SKM-1 (cell line): ENCODE measurements around the gene POU2F3.

Source experiments
- DNase-seq: peaks from one replicate; lab custom pipeline; 2025; ENCODE audit not compliant: unreplicated experiment; lab: John Stamatoyannopoulos, UW

Gene POU2F3

DNA sequence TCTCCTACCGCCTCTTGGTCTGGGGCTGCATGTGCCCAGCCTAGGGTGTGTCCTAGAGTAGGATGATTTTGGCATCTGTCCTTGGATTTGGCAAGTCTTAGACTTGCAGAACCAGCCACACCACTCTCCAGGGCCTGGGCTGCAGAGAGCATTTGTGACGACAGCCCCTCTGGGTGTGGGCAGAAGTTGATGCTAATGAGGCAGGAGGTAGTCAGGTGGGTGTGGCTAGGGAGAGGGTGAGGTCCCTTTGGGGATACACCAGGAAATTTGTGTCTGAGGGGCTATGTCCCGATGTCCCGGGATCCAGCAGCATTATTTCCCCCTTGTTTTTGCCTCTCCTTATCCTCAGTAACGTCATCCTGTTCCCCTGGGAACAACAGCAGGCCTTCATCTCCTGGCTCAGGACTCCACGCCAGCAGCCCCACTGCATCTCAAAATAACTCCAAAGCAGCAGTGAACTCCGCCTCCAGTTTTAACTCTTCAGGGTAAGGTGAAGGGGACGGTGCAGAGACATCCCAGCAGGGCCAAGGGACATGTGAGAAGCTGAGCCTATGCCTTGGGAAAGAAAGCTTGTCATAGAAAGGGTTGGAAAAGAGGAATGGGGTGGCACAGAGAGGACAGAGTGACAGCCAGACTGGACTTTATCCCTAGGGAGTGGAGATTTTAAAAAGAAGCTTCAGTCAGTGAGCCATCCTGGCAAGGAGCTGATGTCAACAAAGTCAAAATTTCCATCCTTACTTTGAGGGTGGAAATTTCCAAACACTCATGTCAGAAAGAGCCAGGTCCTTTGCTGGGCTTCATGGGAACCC lies 77.1 kb downstream of the POU2F3 start:
- no peak for DNase-seq

DNA sequence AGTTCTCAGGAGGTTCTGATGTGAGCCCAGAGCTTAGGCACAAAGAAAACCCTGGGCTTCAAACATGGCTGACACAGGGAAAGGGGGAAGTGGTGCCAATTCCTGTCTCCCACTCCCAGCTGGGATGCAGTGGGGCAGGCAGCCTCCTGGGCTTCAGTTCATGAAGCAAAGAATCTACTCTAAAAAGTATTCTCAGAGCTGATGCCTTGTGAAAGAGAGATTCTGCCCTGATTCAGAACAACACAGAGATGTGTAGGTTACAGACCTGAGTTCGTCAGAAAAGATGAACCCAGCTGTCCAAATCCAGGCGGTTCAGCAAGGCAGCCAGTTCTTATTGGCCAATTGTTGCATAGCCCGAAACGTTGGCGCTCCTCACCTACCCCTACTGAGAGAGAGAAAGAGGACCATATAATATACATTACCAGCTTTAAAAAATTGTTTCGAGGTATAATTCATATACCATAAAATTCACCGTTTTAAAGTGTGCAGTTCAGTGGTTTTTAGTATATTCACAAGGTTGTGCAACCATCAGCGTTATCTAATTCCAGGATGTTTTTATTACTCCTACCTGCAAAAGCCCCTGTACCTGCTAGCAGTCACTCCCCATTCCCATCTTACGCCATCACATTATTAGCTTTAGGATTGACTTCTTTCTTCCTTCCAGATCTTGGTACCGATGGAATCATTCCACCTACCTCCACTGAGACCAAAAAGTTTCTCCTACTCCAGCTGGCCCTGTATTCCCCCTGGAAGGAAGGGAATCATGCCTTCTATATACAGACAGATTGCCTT lies 77.9 kb downstream of the POU2F3 start:
- DNase-seq, result no peak

DNA sequence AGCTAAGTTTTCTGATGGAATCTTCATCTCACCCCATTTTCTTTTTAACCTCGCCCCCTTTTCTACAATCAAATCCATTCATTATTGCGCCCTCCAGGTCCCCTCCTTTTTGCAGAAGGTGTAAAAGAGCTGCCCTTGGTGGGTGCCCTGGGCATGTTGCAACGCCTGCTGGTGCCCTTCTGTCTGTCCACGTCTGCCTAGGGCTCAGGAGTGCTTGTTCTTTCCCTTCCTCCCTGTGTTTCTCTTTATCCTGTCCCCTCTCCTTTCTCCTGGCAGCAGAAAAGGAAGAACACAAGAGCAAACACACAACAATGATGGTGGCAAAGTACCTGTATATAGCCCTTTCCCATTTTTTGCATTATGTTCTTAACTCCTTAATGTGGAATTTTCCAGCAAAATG lies 79.0 kb downstream of the POU2F3 start:
- no peak for DNase-seq

DNA sequence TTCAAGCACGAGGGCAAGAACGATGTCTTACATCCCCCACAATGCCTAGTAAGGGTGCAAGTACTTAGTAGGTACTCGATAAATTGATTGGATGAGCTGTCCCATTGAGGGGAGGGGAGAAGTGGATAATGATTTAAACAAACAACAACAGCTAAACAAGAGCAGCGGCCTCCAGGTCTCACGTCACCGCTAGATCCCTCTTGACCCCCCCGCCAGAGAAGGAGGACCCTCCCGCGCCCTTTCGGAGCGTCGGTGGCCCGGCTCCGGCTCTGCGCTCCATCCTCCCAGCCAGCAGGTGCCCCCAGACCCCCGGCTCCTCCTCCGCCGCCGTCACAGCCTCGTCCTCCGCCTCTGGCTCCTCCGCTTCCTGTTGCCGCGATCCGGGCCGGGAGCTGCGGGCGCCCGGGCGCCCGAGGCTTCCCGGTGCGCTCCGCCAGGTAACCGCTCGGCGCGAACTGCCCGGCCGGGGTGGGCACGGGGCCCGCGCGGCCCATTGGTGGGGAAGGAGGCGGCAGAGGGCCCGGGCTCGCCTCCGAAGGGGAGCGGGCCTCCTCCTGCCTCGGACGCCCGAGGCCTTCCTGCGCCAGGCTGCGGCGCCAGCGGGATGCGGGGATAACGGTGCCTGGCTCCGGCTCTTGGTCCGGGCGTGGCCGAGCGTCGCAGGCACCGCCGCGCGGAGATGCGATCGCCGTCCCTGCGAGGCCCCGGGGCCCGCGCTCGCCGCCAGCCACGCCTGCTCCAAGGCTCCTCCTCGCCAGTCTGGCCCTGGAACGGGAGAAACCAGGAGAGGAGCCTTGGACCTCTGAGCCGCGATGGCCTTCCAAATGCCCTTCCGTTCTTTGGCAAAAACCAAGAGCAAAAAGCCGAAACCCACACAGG lies 85.2 kb downstream of the POU2F3 start, which contains the start of gene TLCD5:
Gene TLCD5 (plus strand): TSS at position 368 of the 879 bp plus-strand sequence. CDS start 2,143 bp downstream, outside the sequence.
- DNase-seq, result no peak

DNA sequence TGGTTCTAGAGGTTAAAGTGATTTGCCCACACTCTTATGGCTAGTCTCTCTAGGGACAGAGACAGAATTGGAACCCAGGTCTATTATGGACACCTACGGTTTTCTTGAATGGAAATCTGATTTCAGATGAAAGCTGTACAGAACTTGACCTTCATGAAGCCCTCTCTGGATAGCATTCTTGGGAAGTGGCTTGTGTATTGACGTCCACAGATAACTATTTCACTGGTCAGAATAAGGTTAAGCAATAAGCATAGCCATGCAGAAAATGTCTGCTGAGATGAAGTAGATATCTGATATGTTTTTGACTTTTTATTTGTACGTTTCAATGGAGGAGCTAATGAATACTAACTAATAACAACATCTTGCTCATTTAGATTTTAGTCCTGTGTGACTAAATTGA lies 86.3 kb downstream of the POU2F3 start:
- DNase-seq, result no peak

DNA sequence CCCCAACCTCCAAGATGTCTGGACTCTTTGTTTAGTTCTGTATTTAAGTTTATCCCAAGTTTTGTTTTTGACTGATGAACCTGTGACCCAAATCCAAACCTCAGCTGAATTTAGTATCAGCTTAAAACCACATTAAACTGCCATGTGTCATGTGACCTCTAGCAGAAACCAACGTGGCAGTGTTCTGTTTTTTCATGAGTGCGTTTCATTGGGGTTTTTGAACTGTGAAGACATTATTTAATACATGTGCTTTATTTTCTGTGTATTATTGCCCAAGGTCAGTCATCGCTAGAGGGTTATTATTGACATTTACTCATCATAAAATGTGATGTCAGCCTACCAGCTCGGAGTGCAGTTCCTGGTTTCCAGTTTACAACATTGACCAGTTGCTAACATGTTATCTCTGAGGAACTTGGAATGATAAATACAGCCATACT lies 86.9 kb downstream of the POU2F3 start:
- no peak for DNase-seq

DNA sequence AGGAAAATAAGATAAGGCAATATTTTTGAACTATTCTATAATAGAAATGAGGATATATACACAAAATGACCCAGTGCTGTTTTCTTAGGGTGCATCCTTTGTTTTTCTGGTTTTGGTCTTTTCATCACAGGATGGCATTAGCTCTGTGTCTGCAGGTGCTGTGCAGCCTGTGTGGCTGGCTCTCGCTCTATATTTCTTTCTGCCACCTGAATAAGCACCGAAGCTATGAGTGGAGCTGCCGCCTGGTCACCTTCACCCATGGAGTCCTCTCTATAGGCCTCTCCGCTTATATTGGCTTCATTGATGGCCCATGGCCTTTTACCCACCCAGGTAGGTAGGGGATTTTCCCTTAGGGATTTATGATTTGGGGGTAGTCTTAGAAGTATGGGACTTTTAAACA lies 87.4 kb downstream of the POU2F3 start:
- DNase-seq, result no peak

DNA sequence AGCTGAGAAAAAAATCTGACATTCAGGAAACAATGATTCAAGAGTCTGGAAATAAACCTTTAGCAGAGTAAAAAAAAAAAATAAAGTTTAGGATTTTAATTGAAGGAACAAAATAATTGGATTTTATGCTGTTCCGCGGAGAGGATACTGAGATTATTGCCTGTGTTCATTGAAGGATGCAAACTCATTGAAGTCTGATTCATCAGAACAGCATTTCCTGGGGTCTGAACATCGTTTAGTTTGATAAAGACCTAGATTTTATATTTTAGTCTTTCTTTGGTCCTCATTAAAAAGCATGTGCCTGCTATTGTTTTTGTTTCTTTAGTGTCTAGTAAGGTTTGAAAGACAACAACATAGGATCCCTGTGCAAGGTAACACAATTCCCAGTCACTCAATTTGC lies 89.6 kb downstream of the POU2F3 start:
- DNase-seq, result no peak

DNA sequence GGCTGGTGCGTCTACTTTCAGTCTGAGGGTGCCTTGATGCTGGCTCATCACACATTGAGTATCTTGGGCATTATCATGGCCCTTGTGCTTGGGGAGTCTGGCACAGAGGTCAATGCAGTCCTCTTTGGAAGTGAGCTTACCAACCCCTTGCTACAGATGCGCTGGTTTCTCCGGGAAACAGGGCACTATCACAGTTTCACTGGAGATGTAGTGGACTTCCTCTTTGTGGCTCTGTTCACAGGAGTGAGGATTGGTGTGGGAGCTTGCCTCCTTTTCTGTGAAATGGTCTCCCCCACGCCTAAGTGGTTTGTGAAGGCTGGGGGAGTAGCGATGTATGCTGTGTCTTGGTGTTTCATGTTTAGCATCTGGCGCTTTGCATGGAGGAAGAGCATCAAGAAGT lies 90.1 kb downstream of the POU2F3 start:
- no peak for DNase-seq

DNA sequence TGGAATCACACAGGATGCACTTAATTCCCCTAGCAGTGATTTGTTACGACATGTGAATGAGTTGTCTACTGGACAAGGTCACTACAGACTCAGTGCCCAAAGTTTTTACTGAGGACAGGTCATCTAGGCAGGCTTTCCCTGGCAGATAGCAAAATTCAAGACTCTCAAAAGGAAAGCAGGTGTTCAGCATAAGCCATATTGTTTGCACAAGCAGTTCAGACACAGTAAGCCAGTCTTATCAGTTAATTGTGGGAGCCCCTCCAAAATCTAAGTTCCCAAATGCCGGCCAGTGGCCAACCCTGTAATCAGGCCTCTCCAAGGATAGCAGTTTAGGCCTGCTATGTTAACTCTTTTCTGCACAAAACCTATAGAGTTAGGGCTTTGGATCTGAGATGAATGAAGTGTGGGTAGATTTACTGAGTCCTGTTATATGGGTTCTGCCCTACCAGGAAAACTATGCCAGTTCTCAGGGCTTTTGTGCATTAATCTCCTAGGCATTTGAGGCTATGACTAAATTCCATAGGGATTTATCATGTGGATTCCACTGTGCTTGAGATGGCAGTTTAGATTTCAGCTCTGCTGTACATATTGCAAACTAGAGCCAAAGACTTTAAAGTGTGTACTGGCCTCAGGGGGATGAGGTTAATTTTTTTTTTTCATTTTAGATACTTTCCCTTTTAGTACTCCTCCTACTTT lies 91.5 kb downstream of the POU2F3 start:
- DNase-seq, result no peak

DNA sequence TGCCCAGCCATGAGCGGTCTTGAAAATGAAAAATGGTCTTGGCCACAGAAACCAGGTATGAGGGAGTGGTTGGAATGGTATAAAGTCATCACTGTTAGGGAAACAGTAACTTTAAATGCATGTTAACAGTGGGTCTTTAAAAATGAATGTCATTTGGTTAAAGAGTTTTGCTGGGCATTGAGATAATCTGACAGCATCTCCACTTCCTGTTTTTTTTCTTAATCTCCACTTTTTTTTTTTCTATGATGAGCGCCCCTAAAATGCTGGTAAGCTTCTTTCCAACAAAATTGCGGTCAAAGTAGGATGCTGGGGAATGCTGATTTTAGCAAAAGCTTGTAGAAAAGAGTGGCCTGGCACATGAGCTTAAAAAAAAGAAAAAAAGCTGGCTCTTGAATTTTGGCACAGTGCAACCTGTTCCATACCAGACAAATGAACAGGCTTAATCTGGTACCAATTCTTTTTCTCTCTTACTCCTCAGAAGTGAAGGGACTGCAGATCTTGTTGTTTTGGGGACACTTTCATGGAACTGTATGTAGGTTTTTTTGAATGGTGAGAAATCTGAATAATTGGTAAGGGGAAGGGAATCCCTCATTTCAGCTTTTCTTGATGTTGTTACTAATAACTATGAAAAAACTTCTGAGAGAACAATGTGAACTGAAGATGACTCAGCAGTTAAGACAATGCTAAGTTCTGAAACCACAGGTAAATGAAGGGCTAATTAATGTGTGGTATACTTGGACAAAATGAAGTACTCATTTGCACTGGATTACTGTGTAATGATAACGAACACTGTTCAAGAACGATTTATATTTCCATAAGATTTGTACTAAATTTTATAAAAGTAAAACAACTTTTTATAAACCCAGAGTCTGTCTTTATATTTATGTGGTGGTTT lies 93.1 kb downstream of the POU2F3 start:
- DNase-seq, result no peak

DNA sequence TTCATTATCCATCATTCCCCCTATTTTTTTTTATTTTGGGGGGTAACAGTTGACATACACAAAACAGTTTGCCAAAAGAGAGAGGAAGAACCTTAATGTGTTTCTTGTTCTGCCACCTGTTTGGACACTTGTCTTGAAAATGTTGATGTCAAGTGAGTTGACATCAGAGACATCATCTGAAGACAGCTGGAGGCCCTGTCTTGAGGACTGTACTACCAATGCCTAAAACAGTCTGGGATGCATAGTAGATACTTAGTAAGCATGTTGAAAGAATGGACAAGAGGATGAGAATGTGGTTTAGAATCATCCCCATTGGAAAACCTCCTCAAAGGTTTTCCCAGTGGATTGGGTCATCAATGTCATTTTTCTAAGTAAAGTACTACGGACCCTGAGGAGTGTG lies 93.9 kb downstream of the POU2F3 start:
- DNase-seq, result no peak

DNA sequence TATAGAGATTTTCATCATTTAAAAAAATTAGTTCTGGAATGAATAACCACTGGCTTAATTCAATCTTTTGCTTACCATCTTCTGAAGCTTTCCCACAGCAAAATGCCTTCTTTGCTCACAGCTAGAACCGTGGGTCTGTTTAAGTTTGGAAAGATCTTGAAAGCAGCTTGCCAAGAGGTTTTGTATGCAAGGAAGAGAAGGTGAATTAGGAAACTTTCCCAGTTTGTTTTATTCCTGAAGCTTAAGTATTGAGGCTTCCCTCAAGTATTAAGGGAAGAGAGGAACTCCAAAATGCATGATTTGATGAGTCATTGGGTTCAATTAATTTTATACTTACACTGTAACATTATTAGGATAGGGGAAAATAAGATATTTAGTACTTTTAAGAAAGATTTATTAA lies 94.4 kb downstream of the POU2F3 start:
- DNase-seq, result no peak

DNA sequence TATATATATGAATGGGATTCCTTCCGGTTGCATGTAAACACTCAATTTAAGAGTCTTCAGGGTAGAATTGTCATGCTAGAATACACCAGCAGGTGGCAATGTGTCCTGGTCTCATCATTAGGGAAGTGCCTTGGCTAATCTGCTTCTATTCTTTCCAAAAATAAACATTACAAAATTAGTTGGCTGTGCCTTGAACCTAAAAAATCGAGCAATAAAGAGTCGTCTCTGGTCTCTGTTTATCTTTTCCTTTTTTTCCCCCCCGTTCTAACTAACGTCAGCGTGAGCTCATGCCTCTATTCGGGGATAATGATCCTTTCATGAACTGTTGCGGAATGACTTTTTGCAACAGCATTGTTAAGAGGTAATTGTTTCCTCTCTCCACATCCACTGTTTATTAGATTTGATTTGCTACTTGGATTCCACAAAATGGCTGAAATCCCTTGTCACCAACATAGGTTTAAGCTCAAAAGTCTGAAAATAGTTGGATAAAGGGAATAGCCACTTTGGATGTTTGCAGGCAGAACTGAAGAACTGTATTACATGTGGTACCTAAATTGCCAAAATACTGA lies 95.0 kb downstream of the POU2F3 start:
- peak; percentile 48 for DNase-seq

DNA sequence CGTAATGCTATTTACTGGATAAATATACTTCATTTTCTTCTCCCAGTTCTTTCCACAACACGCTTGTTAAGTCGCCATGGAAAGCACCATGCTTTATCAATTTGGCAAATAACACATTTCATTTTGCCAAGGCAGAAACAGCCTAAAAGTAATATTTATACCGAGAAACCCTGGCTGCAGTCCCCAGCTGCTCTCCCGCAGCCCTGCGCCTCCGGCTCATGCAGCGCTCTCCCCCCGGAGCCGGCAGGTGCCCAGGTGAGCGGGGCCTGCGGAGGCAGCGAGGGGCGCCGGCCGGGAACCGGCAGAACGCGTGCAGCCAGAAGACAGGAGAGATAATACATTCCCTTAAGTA lies 95.6 kb downstream of the POU2F3 start:
- no peak for DNase-seq

DNA sequence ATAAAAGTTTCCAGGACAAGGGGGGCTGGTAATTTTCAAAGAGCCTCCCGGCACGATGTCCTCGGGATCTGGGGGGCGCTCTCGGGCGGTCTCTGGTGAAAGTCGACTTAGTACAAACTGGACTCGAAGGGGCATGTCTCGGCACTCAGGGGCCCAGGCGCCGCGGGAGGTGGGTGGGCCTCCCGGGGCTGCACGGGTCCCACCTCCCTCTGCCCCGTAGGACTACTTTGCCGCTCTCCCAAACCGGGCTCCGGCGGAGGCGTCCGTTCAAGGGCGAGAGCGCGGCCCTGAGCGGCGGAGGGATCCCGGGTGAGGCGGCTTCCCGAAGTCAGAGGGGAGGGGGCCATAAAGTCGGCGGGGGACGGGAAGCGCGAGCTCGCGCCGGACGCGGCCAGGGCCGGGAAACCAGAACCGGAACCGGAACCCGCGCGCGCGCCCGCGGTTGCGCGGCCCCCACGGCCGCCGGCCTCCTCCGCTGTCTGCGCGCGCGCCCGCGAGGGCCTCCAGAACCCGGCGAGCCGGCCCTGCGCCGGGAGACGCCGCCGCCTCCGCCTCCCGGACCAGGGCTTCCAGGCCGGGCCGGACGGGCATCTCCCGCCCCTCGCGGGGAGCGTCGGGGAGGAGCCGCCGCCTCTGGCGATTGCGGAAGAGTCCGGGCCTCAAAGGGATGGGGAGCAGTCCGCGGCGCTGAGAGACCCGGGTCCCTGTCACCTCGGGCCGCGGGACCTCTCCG lies 96.1 kb downstream of the POU2F3 start, which contains the start of gene ARHGEF12:
Gene ARHGEF12 (plus strand): TSS at position 506 of the 733 bp plus-strand sequence. CDS start 831 bp downstream, outside the sequence.
- DNase-seq, result peak; percentile 58

DNA sequence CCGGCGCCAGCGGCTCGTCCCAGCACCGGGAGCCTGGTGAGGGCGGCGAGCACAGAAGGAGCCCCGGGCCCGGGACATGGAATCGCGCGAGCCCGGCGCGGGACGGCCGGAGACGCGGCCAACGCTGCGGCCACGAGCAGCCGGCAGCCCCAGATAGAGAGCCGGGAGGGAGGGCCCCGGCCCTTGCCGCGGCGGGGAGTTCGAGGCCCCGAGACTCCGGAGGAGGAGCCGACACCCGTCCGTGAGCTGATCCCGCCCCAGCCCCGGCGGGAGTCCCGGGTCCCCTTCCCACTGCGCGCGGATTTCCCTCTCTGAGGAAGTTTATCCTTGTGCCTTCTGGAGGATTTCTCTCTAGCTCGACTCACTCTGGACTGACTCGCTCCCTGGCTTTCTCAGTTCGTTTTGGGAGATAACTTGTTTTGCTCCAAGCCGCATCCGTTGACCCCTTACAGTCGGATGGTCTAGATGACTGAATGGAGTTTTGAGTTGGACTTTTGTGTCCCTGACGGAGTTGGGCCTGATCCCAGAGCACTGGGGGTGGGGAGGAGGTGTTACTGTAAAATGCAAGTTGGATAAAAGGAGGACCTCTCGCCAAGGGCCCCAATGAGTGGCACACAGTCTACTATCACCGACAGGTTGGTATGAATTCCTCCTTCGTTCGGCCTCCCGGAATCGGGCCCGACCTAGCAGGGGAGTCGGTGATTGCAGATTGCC lies 96.9 kb downstream of the POU2F3 start:
- DNase-seq, result no peak
